Renal cortex interstitium (tissue), 11 donors: ENCODE data around the gene LCT. TPM values are rescaled to one million over a fixed set of nuclear protein-coding genes. Genes with fewer than 3 reads are reported as not detected.
"Not testable (repeated sequence)": the region's sequence is repeated elsewhere in the genome, so short reads cannot be mapped to it uniquely, and the experiment has no call there.

Experiments used
- DNase-seq, 11 donors: peaks; one replicate each; pipeline ENCODE4 v3.0.0-alpha.2; 2013; ENCODE audit warnings: low read depth in 9 of 11, low spot score in 4 of 11; ENCODE audit errors: extremely low read depth in 1 of 11
- polyA plus RNA-seq, 3 donors: library from polyadenylated mRNA; unstranded; fragments of 120-200 nt; gene quantifications; one replicate each; pipeline ENCODE4 v1.2.1, GENCODE V29; 2013; ENCODE audit not compliant: insufficient read length in 3 of 3

Gene LCT
- polyA plus RNA-seq, 3 donors: 0.05 to 0.08 TPM; not detected in 1

DNA sequence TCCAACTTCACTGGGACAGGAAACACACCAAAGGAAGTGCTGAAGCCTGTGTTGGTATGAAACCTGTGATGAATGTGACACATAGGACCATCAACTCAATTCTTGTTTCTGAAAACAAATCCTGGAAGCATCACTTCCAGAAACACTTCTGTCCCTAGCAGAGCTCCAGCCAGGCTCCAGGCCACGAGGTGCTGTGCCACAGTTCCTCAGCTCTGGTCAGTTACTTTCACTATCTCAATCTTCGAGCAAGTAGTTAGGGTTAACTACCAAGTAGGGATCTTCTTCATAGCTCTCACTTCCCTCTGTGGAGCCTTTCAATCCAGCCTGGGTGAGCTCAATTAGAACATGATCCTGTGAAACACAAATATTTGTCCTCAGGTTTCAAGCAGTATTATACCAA, 3.6 kb upstream of the LCT start:
- DNase-seq: no peak

DNA sequence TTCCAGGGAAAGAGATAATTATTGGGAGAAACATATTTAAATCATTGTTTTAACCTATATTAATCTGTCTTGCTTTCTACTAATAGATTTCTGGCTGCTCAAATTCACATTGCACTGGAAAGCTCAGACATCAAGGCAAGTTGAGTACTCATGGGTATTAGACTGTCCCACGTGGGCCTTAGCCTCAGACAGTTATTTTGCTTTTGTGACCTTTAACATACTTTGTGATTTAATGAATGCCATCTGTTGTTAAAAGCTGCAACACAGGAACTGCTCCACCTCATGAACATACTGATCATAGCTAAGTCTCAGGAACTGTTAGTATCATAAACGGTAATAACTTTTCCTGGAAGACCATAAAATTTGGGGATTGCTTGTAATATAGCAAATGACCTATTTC, 2.7 kb upstream of the LCT start:
- DNase-seq: peak in 1 of 11 donors; percentile 65

DNA sequence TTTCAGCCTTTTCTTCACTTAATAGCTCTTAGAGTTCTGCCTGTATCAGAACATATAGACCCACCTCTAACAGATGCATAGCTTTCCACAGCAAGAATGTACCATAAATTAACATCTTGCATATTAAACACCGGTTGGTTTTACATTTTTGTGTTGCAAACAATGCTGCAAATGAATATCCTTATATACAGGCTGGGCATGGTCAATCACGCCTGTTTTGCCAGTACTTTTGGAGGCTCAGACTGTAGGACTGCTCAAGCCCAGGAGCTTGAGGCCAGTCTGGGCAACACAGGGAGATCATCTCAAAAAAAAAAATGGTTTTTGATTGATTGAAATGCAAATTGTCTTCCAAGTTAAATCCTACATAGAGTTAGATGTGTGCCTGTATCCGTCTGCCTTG, 1.5 kb upstream of the LCT start:
- no peak for DNase-seq

DNA sequence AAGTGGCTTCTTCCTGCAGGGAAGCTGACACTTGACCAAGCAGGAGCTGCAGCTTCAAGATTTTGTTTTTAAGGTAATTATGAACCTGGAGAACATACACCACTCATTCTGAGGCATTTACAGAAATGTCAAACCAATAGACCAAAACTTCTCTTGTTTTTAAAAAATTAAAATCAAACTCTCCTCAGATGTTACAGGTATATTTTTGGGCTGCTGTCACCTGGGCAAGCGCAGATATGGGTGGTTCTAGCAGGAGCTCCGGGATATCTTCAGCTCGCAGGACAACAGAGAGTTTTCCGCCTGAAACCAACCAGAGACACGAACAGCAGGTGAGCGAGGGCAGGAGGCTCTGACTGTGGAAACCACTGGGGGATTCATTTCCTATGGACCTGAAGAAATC, 4.1 kb downstream of the LCT start:
- no peak for DNase-seq

DNA sequence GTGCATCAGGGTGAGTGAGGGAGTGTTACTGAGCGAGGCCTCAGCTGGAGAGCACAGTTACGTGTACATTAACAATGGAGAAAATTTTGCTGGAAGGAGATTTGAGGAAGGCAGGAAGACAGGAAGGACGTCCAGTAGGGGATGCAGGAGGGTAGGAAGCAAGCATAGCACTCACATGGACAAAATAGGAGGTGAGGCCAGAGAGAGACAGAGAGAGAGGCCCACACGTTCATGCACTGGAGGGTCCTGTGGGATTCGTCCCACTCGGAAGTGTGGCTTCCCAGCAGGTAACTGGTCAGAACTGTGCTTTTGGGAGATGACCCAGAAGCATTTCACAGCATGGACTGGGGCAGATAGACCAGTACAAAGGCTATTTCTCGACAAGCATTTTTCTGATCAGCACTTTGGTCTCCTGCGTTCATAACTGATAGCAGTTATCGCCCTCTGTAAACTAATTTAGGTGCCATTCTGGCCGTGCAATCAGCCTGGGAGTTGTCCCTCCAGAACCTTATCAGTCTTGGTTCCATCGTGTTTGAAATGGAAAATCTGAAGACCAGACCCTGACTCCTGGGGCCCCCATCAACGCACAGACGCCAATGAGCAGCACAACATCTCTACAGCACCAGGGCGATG, 5.7 kb downstream of the LCT start:
- DNase-seq: no peak

DNA sequence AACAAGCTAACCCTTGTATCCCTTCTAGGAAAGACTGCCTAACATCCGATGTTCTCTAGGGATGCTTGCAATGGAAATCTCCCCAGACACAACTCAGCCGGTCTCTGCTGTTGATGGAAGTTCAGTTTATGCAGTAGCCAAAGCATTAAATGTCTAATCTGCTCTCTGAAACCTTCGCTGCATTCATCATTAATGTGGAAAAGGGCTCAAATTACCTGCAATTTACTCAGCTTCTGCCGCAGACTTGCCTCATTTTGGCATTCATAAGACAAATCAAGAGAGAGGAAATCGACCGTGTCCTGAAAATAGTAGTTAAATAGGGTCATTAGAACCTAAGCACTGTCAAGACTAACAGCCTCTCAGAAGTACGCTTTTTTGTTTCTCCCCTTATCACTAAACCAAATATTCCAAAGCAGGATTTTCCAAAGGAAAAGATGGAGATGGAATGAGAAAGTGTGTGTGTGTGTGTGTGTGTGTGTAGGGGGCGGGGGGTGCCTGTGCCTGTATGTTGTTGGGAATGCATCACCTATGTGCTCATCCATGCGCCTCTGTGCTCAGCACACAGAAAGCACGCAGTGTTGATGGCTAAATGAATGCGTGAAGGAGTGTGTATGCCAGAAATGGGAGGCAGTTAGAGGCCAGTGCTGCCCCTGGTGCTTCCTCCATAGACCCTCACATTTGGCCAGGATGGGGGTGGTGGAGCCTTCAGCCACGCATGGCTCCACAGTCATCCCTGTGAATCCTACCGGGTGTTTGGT, 7.4 kb downstream of the LCT start:
- DNase-seq: peak in 1 of 11 donors; percentile 8

DNA sequence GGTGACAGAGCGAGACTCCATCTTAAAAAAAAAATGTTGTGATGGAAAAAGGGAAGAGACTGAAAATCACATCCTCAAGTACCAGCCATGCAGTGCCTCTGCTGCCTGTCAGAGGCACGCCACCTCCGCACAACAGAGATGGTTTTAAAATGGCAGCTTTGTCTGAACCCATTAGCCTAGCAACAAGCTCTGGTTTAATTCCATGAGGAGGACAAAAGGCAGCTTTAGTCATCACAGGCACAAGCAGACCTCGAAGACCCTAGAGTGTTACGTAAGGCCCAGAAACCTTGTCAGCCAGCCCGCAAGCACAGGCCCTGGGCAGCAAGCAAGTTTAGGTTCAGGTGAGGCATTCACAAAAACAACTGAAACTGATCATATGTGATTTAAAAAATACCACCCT, 10.4 kb downstream of the LCT start:
- no peak for DNase-seq

DNA sequence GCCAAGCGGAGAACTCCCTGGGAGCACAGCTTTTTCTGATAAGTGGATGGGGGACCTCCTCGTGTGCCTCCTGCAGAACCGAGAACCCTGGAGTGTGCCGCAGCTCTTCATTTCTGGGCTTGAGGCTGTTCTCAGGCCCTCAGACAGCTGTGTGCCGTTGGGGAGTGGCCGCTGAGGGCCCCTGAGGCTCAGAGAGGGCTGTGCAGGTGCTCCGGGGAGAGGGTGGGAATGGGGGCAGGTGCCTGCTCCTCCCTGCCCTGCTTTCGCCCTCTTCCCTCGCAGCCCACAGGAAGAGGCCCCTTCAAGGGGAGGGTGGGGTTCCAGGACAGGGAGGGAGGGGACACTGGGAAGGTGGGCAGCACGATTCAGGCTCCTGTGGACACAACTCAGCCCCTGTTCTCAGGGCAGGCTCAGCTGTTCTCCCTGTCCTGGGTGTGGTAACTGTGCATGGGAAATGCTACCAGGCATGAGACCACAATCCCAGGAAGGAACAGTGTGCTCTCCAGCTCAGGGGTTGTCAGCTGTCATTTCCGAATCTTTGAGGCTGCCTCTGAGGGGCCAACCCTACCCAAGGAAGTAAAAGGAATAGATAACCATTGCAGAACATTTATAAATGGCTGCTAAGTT, 11.3 kb downstream of the LCT start:
- no peak for DNase-seq

DNA sequence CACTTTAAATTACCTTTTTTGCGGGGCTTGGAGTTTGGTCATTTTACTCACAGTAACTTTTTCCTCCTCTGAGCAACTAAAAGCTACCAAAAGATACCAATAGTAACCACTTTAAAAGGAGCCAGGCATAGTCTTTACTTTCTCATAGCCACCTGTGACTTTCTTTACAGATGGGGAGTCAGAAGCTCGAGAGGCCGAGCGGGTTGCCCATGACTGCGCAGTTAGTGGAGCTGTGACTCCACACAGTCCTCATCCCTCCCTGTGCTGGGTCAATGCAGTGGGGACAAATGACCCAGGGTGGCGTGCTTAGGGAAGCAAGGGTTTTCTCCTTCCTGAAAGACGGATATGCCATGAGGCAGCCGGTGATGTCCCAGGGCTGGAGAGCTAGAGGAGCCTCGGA, 11.9 kb downstream of the LCT start:
- no peak for DNase-seq

DNA sequence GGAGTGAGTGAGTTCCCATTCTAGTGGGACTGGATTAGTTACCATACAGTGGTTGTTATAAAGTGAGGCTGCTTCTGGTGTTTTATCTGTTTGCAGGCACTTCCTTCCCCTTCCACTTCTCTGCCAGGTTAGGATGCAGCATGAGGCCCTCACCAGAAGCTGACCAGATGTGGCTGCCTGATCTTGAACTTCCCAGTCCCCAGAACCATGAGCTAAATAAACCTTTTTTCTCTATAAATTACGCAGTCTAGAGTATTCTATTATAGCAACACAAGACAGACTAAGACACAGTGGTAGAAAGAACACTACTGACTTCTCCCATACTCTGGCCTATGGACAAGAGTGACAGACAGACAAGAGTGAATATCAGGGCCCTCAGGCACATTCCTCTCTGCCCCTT, 14.1 kb downstream of the LCT start:
- DNase-seq: no peak

DNA sequence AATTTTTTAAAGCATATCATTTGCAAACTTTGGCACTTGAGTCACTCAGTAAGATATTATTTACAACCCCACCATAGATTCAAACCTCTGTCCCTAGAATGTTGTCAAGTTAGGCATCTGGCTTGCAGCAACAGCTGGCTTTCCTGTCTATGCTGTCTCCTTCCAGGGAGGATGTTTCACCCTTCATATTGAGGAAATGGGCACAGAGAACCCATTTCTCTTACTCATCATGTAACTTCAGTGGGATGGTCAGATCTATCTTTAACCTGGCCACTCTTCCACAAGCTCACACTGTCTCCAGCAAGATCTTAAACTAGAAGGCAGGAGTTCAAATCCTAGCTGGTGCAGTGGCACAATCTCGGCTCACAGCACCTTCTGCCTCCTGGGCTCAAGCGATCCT, 15.8 kb downstream of the LCT start:
- DNase-seq: no peak

DNA sequence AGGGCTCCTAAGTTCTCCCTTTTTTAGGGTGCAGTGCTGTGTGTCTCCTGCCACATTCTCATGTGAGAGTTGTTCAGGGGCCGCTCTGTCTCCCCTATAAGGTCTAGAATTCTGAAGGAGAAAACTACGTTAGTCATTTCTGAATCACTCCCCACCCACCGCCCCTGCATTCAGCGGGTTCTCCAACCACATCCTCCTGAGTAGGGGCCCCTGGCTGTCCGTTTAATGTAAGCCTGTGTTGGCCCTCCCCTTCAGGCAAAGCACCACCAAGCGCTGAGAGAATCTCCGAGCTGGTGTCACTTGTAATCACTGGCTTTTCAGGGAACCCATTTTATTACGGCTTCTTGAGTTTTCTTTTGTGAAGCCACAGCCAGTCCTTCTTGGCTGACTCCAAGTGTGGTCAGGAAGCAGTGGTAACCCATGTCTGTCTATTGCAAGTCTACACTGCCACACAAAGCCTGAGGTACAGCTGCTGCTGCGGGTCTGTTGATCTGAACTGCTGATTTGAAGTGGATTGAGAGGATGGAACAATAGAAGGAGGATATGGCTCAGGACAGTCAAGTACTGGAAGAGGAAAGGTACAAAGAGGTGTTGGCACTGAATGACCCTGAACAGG, 16.9 kb downstream of the LCT start:
- DNase-seq: no peak

DNA sequence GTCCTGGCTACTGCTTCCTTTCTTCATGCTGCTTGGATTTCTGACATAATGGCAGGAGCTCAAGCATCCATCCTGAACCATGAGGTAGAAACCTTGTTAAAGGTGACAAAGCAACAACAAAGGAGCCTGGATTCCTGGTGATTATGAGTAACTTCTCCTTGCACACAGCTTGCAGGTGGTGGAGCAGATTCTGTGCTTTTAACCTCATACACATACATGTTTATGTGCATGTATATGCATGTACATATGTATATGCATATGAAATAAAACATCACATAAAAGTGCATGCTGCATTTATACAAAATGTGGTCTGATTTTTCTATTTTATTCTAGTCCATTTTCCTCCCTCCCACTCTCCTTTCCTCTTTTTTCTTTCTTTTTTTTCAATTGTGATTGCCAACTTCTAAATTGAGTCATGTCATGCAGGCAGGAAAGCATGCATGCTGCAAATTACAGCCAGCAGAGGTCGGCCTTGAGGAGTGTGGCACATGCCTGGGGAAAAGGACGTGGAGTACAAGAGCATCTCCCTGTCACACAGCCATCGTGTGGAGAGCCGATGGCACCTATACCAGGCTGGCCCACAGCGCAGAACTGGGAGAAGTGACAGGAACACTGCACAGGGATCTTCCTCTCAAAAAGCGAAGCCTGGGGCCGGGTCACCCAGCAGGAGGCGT, 17.9 kb downstream of the LCT start:
- no peak for DNase-seq

DNA sequence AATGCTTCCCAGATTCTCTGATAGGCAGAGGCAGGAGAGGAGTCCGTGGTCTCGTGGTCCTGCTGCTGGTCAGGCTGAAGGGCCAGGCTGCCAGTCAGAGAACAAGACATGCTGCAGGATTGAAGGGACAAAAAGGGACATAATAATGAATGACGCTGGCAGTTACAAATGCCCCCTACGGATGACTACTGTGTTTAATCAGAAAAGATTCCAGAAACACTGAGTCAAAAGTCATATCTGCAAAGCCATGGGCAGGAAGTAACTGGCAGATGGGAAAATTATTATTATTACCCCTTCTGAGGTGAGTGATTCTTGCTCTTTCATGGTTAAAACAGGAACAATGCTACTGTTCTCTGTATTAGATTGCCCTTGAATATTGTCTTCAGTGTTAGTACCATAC, 19.0 kb downstream of the LCT start:
- DNase-seq: no peak

DNA sequence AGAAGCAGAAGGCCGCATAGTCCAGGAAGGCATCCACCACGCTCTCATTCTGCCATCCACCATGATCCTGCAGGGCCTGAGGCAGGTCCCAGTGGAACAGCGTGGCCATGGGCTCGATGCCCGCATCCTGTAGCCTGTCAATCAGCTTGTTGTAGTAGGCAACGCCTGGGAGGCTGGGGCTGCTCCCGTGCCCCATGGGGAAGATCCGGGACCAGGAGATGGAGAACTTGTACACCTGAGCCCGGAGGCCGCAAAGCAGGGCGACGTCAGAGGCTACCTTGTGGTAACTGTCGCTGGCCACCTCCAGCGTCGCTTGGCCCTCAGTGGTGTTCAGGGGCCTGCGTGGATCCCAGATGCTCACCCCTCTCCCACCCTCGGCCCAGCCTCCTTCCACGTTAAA, 19.5 kb downstream of the LCT start:
- no peak for DNase-seq

DNA sequence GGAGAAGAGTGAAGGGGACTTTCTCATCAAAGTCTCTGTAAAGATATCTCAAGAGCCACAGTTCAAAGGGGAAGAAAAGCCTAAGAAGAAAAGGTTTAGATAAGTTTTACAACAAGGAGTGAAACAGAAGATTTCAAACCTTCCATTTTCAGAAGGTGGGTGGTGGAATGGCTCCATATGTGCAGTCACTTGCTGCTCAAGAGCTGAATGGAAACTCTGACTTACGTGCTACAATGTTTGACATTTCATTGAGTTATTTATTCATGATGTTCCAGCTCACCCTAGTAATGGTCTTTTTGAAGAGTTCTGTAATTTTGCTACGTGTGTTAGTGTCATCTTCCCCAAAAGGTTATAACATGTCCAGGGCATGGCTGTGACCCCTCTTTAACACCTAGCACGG, 21.7 kb downstream of the LCT start:
- no peak for DNase-seq

DNA sequence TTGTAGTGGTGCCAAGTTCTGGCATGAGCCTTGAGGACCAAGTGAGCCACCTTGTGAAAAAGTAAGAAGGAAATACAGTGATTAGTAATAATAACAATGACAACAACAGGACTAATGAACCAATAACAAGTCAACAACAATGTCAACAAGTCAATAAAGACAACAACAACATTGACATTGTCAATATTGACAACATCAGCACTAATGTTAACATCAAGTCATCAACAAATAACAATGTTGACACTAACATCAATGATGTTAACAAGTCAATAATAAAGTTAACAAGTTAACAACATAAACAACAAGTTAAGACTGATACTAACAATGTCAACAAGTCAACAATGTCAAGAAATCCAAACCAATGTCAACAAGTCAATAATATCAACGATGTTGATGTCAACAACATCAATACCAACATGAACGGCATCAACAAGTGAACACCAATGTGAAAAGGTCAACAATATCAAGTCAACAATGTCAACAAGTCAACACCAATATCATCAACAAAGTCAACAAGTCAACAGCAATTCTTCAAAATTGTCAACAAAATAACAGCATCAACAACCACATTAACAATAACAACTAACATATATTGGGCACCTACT, 24.0 kb downstream of the LCT start:
- no peak for DNase-seq

DNA sequence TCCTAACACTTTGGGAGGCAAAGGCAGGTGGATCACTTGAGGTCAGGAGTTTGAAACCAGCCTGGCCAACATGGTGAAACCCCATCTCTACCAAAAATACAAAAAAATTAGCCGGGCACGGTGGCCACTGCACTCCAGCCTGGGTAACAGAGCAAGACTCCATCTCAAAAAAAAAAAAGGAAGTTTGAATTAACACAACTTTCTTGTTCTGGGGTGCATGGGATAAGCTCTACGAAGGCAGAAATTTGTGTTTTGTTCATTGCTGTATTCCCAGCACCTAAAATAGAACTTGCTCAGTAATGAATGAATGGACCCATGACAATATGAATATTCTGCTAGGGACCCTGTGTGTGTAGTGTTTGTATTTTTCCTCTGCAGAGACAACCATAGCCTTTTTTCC, 29.1 kb downstream of the LCT start:
- not testable (repeated sequence) for DNase-seq

DNA sequence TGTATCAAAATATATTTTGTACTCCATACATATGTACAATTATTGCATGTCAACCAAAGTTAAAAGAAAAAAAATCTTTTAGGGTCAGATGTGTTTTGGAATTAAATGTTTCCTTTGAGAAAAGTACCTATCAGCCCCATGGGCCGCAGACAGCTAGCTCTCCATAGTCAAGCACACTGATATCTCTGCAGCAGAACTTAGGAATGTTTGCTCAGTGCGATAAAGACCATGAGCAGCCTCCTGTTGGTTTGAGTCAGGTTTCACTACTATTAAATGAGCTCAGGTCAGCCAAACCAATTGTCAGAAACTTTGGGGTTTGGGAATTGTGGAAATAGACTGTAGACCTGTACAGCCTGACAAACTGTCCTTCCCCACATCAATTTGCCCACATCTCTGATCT, 33.7 kb downstream of the LCT start:
- DNase-seq: no peak
